ENCODE results near the gene DIDO1. TPM values are rescaled to one million over a fixed set of nuclear protein-coding genes. Genes with fewer than 3 reads are reported as not detected.

DIDO1 gene
- total RNA-seq, 2 experiments from 2014 or later: 65.1 to 70.6 TPM

- no peak overlapping the region; the same call in 1 of the 2 replicates for H3K4me2 ChIP-seq (ENCODE audit: low read length)
- no peak overlapping the region for H2AFZ ChIP-seq (ENCODE audit: low read length)
- DNase-seq (ENCODE audit: low spot score): no peak
- POLR2A ChIA-PET: no interaction called here
- no peaks in the 10 kb centered on the region for H4K20me1 ChIP-seq (ENCODE audit: insufficient read depth, low read length)
- H3K36me3 ChIP-seq (ENCODE audit: insufficient read depth, low read length): no peaks in the 10 kb centered on the region
- no peaks in the 10 kb centered on the region for H3K9me2 ChIP-seq (ENCODE audit: insufficient read depth, low read length)
- H3K79me2 ChIP-seq (ENCODE audit: insufficient read depth, low read depth, low read length): no peaks in the 10 kb centered on the region
- no peaks in the 10 kb centered on the region for H3K9me3 ChIP-seq (ENCODE audit: low read length)
- intact Hi-C loops (cut with micrococcal nuclease; ENCODE audit: unreplicated experiment): no loop called here
- no peak overlapping the region for H3K27ac ChIP-seq (ENCODE audit: low read depth, low read length, poor library complexity, severe bottlenecking)
- BruUV-seq (replicated peaks): no TSS peak
- peaks cover 13% of the 10 kb centered on the region for H3K4me1 ChIP-seq (ENCODE audit: insufficient read depth, low read length, poor library complexity, severe bottlenecking)
- TF ChIP-seq CTCF (conservative IDR thresholded peaks at IDR 0.05; ENCODE audit: low read length): no peak
- no peak for TF ChIP-seq EZH2phosphoT487 (IDR thresholded peaks at IDR 0.05; ENCODE audit: borderline replicate concordance, low read depth, low read length)
- H3K4me3 ChIP-seq (ENCODE audit: low read depth, low read length, poor library complexity, severe bottlenecking): no peak overlapping the region
- CTCF ChIA-PET (ENCODE audit: unreplicated experiment): no interaction called here
These were observed 88.5 kb downstream of the DIDO1 start for GRCh38 chr20:62837790-62838127.

GRCh38 chr20:62836967-62837490 lies 89.3 kb downstream of the DIDO1 start:
- no peak overlapping the region for H3K27ac ChIP-seq (ENCODE audit: low read depth, low read length, poor library complexity, severe bottlenecking)

More at GRCh38 chr20:62836967-62837490, 89.3 kb downstream of the DIDO1 start:
- Histone ChIP-seq H3K4me2 (ENCODE audit: low read length) (no peak overlapping the region), H3K4me3 (ENCODE audit: low read depth, low read length, poor library complexity, severe bottlenecking) (no peak overlapping the region), H3K79me2 (ENCODE audit: insufficient read depth, low read depth, low read length) (no peaks in the 10 kb centered on the region), H4K20me1 (ENCODE audit: insufficient read depth, low read length) (no peaks in the 10 kb centered on the region), H3K9me3 (ENCODE audit: low read length) (no peaks in the 10 kb centered on the region), H3K9me2 (ENCODE audit: insufficient read depth, low read length) (no peaks in the 10 kb centered on the region), H2AFZ (ENCODE audit: low read length) (no peak overlapping the region), H3K36me3 (ENCODE audit: insufficient read depth, low read length) (no peaks in the 10 kb centered on the region), H3K4me1 (ENCODE audit: insufficient read depth, low read length, poor library complexity, severe bottlenecking) (peaks cover 20% of the 10 kb centered on the region)
- ChIA-PET POLR2A (no interaction called here), CTCF (ENCODE audit: unreplicated experiment) (no interaction called here)
- DNase-seq (ENCODE audit: low spot score): no peak
- BruUV-seq (replicated peaks): no TSS peak
- intact Hi-C loops (cut with micrococcal nuclease; ENCODE audit: unreplicated experiment): no loop called here
- no peak for TF ChIP-seq CTCF (conservative IDR thresholded peaks at IDR 0.05; ENCODE audit: low read length)
- no peak for TF ChIP-seq EZH2phosphoT487 (IDR thresholded peaks at IDR 0.05; ENCODE audit: borderline replicate concordance, low read depth, low read length)
